Measurements from ENCODE around the gene ADGRA1.
"Not testable (repeated sequence)": the region's sequence is repeated elsewhere in the genome, so short reads cannot be mapped to it uniquely, and the experiment has no call there.

The ADGRA1 gene

GRCh38 chr10:133045556-133046389 is 42.0 kb upstream of the ADGRA1 start:
- Histone ChIP-seq H3K36me3 (ENCODE audit: control insufficient read depth, insufficient read depth, low read length, severe bottlenecking) (no peaks in the 10 kb centered on the region), H3K9ac (ENCODE audit: low read length) (no peak overlapping the region), H3K4me1 (ENCODE audit: control insufficient read depth, insufficient read depth, low read length) (peaks cover 3% of the 10 kb centered on the region), H3K27me3 (replicated peaks; ENCODE audit: control insufficient read depth, insufficient read depth, low read length) (peaks cover 30% of the 10 kb centered on the region), H3K4me3 (ENCODE audit: low read length) (no peak overlapping the region), H3K9me3 (ENCODE audit: control insufficient read depth, low read length) (no peaks in the 10 kb centered on the region)
- no peak for DNase-seq (ENCODE audit: low read depth)

DNA sequence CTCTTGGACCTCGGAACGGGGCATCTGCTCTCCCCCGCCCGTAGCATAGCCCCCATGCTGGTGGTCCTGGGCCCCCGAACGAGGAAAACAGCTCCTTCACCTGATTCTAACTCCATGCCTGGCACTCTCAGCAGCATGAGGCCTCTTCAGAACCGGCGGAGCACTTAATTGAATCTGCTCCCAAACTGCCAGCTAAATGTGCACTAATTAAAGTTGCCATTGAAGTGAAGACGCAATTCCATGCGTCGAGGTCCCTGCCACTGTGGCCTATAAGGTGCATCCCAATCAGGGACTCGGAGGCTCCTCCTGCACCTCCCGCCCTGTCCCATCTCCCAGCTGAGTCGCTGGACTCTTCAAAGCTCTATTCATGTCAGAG is 41.3 kb upstream of the ADGRA1 start:
- Histone ChIP-seq H3K36me3 (ENCODE audit: control insufficient read depth, insufficient read depth, low read length, severe bottlenecking) (no peaks in the 10 kb centered on the region), H3K4me1 (ENCODE audit: control insufficient read depth, insufficient read depth, low read length) (peaks cover 3% of the 10 kb centered on the region), H3K9me3 (ENCODE audit: control insufficient read depth, low read length) (no peaks in the 10 kb centered on the region), H3K9ac (ENCODE audit: low read length) (no peak overlapping the region), H3K27me3 (replicated peaks; ENCODE audit: control insufficient read depth, insufficient read depth, low read length) (peaks cover 30% of the 10 kb centered on the region), H3K4me3 (ENCODE audit: low read length) (no peak overlapping the region)
- DNase-seq (ENCODE audit: low read depth) = no peak

DNA sequence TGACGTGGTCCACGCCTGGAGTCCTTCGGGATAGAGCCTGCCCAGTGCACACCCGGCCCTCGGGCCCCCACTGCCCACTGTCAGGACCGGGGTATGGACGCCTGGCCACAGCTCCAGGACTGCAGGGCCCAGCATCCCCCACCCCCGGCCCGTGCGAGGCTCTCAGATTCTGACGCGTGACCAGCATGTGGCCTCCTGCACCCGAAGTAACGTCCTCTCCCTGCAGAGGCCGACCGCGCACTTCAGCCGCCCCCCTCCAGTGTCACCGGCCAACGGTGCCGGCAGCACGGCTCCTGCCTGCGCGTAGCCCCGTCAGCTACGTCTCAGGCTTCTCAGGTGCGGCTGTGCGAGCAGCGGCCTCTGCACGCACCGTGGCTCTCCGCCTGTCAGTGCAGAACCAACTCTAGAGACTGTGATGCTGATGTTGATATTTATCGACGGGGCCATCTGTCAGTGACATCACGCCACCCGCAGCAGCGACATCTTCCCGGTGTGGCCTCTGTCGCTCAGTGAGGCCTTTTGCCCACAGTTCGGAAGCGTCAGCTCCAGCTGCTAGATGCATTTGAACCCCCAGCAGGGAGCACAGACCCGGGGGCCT is 40.1 kb upstream of the ADGRA1 start:
- no peak for DNase-seq (ENCODE audit: low read depth)

DNA sequence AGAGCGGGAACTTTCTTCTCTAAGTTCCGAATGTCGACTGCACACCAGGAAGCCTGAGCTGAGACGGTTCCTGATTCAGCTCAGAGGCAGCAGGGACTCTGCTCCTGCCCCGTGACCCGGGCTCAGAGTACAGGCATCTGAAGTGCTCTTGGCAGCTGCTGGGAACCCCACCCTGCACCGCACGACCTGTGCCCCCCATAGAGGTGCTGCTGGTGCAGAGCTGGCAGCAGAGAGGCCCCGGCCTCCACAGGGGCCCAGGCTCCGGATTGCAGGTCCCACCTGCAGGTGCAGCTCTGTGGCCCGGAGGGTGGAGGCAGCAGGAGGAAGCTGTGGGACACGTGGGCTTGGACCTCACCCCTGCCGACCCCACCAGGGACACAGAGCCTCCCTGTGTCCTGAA is 39.5 kb upstream of the ADGRA1 start:
- Histone ChIP-seq H3K9ac (ENCODE audit: low read length) (no peak overlapping the region), H3K4me1 (ENCODE audit: control insufficient read depth, insufficient read depth, low read length) (peaks cover 3% of the 10 kb centered on the region), H3K27me3 (replicated peaks; ENCODE audit: control insufficient read depth, insufficient read depth, low read length) (peaks cover 20% of the 10 kb centered on the region), H3K36me3 (ENCODE audit: control insufficient read depth, insufficient read depth, low read length, severe bottlenecking) (no peaks in the 10 kb centered on the region), H3K9me3 (ENCODE audit: control insufficient read depth, low read length) (peaks cover 3% of the 10 kb centered on the region), H3K4me3 (ENCODE audit: low read length) (no peak overlapping the region)
- DNase-seq (ENCODE audit: low read depth) = no peak

More for the DNA sequence above, 40.1 kb upstream of the ADGRA1 start:
- no peaks in the 10 kb centered on the region for H3K9me3 ChIP-seq (ENCODE audit: control insufficient read depth, low read length)
- H3K4me1 ChIP-seq (ENCODE audit: control insufficient read depth, insufficient read depth, low read length) = peaks cover 3% of the 10 kb centered on the region
- H3K27me3 ChIP-seq (replicated peaks; ENCODE audit: control insufficient read depth, insufficient read depth, low read length) = peaks cover 23% of the 10 kb centered on the region
- H3K9ac ChIP-seq (ENCODE audit: low read length) = no peak overlapping the region
- H3K36me3 ChIP-seq (ENCODE audit: control insufficient read depth, insufficient read depth, low read length, severe bottlenecking) = no peaks in the 10 kb centered on the region
- H3K4me3 ChIP-seq (ENCODE audit: low read length) = no peak overlapping the region

GRCh38 chr10:133048926-133049325 is 38.8 kb upstream of the ADGRA1 start:
- peaks cover 10% of the 10 kb centered on the region for H3K9me3 ChIP-seq (ENCODE audit: control insufficient read depth, low read length)
- no peaks in the 10 kb centered on the region for H3K36me3 ChIP-seq (ENCODE audit: control insufficient read depth, insufficient read depth, low read length, severe bottlenecking)
- DNase-seq (ENCODE audit: low read depth) = no peak
- H3K4me3 ChIP-seq (ENCODE audit: low read length) = no peak overlapping the region
- no peak overlapping the region for H3K9ac ChIP-seq (ENCODE audit: low read length)
- peaks cover 3% of the 10 kb centered on the region for H3K4me1 ChIP-seq (ENCODE audit: control insufficient read depth, insufficient read depth, low read length)
- peaks cover 17% of the 10 kb centered on the region for H3K27me3 ChIP-seq (replicated peaks; ENCODE audit: control insufficient read depth, insufficient read depth, low read length)

GRCh38 chr10:133049639-133050038 is 38.1 kb upstream of the ADGRA1 start:
- peaks cover 17% of the 10 kb centered on the region for H3K9me3 ChIP-seq (ENCODE audit: control insufficient read depth, low read length)
- peaks cover 2% of the 10 kb centered on the region for H3K4me1 ChIP-seq (ENCODE audit: control insufficient read depth, insufficient read depth, low read length)
- H3K27me3 ChIP-seq (replicated peaks; ENCODE audit: control insufficient read depth, insufficient read depth, low read length) = peaks cover 18% of the 10 kb centered on the region
- DNase-seq (ENCODE audit: low read depth) = no peak
- H3K9ac ChIP-seq (ENCODE audit: low read length) = no peak overlapping the region
- no peaks in the 10 kb centered on the region for H3K36me3 ChIP-seq (ENCODE audit: control insufficient read depth, insufficient read depth, low read length, severe bottlenecking)
- no peak overlapping the region for H3K4me3 ChIP-seq (ENCODE audit: low read length)

DNA sequence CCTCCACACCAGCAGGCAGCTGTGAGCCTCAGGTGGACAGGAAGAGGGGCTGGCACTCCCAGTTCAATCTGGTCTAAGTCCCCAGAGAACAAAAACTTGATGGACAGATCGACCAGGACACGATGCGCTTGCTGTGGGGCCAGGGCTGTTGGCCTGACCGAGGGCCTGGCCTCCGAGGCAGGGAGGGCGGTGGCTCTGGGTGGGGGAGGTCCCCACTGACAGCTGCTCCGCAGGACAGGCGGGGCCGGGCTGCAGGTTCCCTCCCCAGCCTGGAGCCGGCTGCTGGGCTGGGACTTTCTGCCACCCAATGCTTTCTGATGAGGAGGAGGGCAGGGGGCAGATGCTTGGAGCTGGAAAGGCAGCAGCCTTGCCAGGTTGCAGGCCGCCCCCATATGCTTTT is 37.4 kb upstream of the ADGRA1 start:
- Histone ChIP-seq H3K36me3 (ENCODE audit: control insufficient read depth, insufficient read depth, low read length, severe bottlenecking) (no peaks in the 10 kb centered on the region), H3K4me1 (ENCODE audit: control insufficient read depth, insufficient read depth, low read length) (no peaks in the 10 kb centered on the region), H3K27me3 (replicated peaks; ENCODE audit: control insufficient read depth, insufficient read depth, low read length) (peaks cover 22% of the 10 kb centered on the region), H3K4me3 (ENCODE audit: low read length) (no peak overlapping the region), H3K9me3 (ENCODE audit: control insufficient read depth, low read length) (peaks cover 19% of the 10 kb centered on the region), H3K9ac (ENCODE audit: low read length) (no peak overlapping the region)
- DNase-seq (ENCODE audit: low read depth) = no peak

- Histone ChIP-seq H3K4me1 (ENCODE audit: control insufficient read depth, insufficient read depth, low read length) (no peaks in the 10 kb centered on the region), H3K4me3 (ENCODE audit: low read length) (no peak overlapping the region), H3K36me3 (ENCODE audit: control insufficient read depth, insufficient read depth, low read length, severe bottlenecking) (no peaks in the 10 kb centered on the region), H3K27me3 (replicated peaks; ENCODE audit: control insufficient read depth, insufficient read depth, low read length) (peaks cover 26% of the 10 kb centered on the region), H3K9ac (ENCODE audit: low read length) (no peak overlapping the region), H3K9me3 (ENCODE audit: control insufficient read depth, low read length) (peaks cover 19% of the 10 kb centered on the region)
- DNase-seq (ENCODE audit: low read depth) = no peak
Measured at GRCh38 chr10:133052076-133052475, 35.6 kb upstream of the ADGRA1 start.

GRCh38 chr10:133053527-133054133 is 34.1 kb upstream of the ADGRA1 start:
- H3K4me1 ChIP-seq (ENCODE audit: control insufficient read depth, insufficient read depth, low read length); H3K4me3 ChIP-seq (ENCODE audit: low read length); H3K36me3 ChIP-seq (ENCODE audit: control insufficient read depth, insufficient read depth, low read length, severe bottlenecking); DNase-seq (ENCODE audit: low read depth); H3K9ac ChIP-seq (ENCODE audit: low read length): not testable (repeated sequence)
- Histone ChIP-seq H3K27me3 (replicated peaks; ENCODE audit: control insufficient read depth, insufficient read depth, low read length) (peaks cover 19% of the 10 kb centered on the region), H3K9me3 (ENCODE audit: control insufficient read depth, low read length) (peaks cover 19% of the 10 kb centered on the region)

DNA sequence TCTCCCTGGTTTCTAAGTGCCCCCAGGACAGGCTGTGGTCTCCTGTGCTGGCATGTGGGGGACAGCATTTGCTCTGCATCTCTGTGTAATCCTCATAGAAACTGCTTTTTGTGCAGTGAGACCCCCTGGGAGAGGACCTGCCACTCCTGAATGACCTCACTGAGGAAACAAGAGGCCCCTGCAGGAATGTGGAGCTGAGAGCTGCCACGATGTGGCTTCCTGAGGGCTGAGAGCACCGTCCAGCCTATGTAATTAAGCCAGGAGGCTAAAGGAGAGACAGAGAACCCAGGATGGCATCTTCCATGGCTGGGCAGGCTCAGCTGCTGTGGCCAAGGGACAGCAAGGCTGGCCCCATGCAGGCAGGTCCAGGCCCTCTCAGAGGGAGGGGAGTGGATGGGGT is 32.3 kb upstream of the ADGRA1 start:
- Histone ChIP-seq H3K9me3 (ENCODE audit: control insufficient read depth, low read length) (peaks cover 19% of the 10 kb centered on the region), H3K36me3 (ENCODE audit: control insufficient read depth, insufficient read depth, low read length, severe bottlenecking) (no peaks in the 10 kb centered on the region), H3K27me3 (replicated peaks; ENCODE audit: control insufficient read depth, insufficient read depth, low read length) (peaks cover 19% of the 10 kb centered on the region), H3K4me1 (ENCODE audit: control insufficient read depth, insufficient read depth, low read length) (no peaks in the 10 kb centered on the region), H3K4me3 (ENCODE audit: low read length) (no peak overlapping the region), H3K9ac (ENCODE audit: low read length) (no peak overlapping the region)
- no peak for DNase-seq (ENCODE audit: low read depth)

DNA sequence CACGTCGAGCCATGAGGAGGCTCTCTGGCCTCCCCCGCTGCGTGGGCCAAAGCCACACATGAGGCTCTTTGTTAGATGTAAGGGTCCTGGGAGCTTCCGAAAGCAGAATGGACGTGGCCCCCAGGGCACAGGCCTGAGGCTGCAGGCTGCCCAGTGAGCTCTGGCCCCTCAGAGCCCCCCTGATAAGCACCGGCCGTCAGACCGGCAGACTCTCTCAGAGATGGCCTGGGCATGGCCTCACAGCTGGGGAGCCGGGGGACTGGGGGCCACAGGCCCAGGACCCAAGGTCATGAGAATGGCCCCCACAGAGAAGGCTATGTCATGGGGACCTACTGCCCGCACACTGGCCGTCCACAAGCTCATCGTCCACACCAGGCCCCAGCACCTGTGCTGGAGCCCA is 31.7 kb upstream of the ADGRA1 start:
- Histone ChIP-seq H3K27me3 (replicated peaks; ENCODE audit: control insufficient read depth, insufficient read depth, low read length) (peaks cover 19% of the 10 kb centered on the region), H3K9me3 (ENCODE audit: control insufficient read depth, low read length) (peaks cover 19% of the 10 kb centered on the region), H3K4me1 (ENCODE audit: control insufficient read depth, insufficient read depth, low read length) (no peaks in the 10 kb centered on the region), H3K9ac (ENCODE audit: low read length) (no peak overlapping the region), H3K36me3 (ENCODE audit: control insufficient read depth, insufficient read depth, low read length, severe bottlenecking) (no peaks in the 10 kb centered on the region), H3K4me3 (ENCODE audit: low read length) (no peak overlapping the region)
- DNase-seq (ENCODE audit: low read depth) = no peak
